GM12878 (cell line): ENCODE measurements around the gene IDI2. TPM values are rescaled to one million over a fixed set of nuclear protein-coding genes. Genes with fewer than 3 reads are reported as not detected.

Experiments used
- ATAC-seq: fragments of 200-7000 bp; cut with Tn5 transposase; 3 replicates; pipeline ENCODE4 v1.9.1; 2020; ENCODE audit warnings: mild to moderate bottlenecking, moderate library complexity
- BruUV-seq: library from RNA; stranded (reverse); fragments of 400-500 nt; replicated peaks from 2 replicates; lab custom pipeline; 2021; lab: Mats Ljungman, UMichigan
- CTCF ChIA-PET: fragments of 300-600 bp; sonication (Branson Sonifier 250); formaldehyde crosslinking; extraction: SDS; loops from one replicate; lab custom pipeline; 2021; ENCODE audit warnings: inconsistent platforms; lab: Yijun Ruan, JAX
- POLR2A ChIA-PET: fragments of 350-600 bp; formaldehyde crosslinking; extraction: SDS; loops from one replicate; lab custom pipeline; 2021; ENCODE audit warnings: inconsistent platforms; lab: Charles Lee
- RAD21 ChIA-PET: fragments of 300-600 bp; sonication (Branson Sonifier 250); formaldehyde crosslinking; loops from one replicate; lab custom pipeline; 2023; ENCODE audit warnings: antibody characterized with exemption; ENCODE audit not compliant: unreplicated experiment; lab: Charles Lee
- SMC1A ChIA-PET: fragments of 300-600 bp; sonication (Branson Sonifier 250); formaldehyde crosslinking; loops from one replicate; lab custom pipeline; 2023; ENCODE audit not compliant: unreplicated experiment, uncharacterized antibody; lab: Charles Lee
- DNase-seq: peaks from one replicate; pipeline ENCODE4 v3.0.0-alpha.2; 2011; ENCODE audit warnings: low read depth, low spot score
- FAIRE-seq: peaks from 3 replicates; lab custom pipeline; 2011; peaks lifted over from hg19 to GRCh38; lab: Jason Lieb, UNC
- H2AFZ ChIP-seq: 2 replicates; pipeline ENCODE4 v1.6.0; 2011; ENCODE audit warnings: low read depth, low read length, control low read depth; ENCODE audit not compliant: control insufficient read depth
- H3K27ac ChIP-seq: 2 replicates; pipeline ENCODE4 v1.5.1; 2011; ENCODE audit warnings: control low read depth; ENCODE audit not compliant: control insufficient read depth, insufficient read depth
- H3K27me3 ChIP-seq, 2 experiments: replicated peaks in 1 of 2; 2 replicates each; pipeline versions ENCODE4 v1.6.0 to v1.6.1; 2011; ENCODE audit warnings: low read length in 1 of 2; ENCODE audit not compliant: control insufficient read depth in 2 of 2, insufficient read depth in 2 of 2
- H3K36me3 ChIP-seq, 2 experiments: 2 replicates each; pipeline ENCODE4 v1.5.1; 2011; ENCODE audit warnings: low read length in 1 of 2; ENCODE audit not compliant: control insufficient read depth in 2 of 2, insufficient read depth in 2 of 2
- H3K4me1 ChIP-seq: 2 replicates; pipeline ENCODE4 v1.6.1; 2011; ENCODE audit warnings: mild to moderate bottlenecking, low read length, moderate library complexity, mixed read lengths; ENCODE audit not compliant: control insufficient read depth, insufficient read depth
- H3K4me2 ChIP-seq: 2 replicates; pipeline ENCODE4 v1.6.0; 2011; ENCODE audit warnings: control low read depth; ENCODE audit not compliant: control insufficient read depth, insufficient read depth
- H3K4me3 ChIP-seq: fragments of 200-600 bp; sonication (generic); 2 replicates; pipeline ENCODE4 v1.5.1; 2016
- H3K79me2 ChIP-seq: 2 replicates; pipeline ENCODE4 v1.6.0; 2011; ENCODE audit warnings: low read length; ENCODE audit not compliant: control insufficient read depth, insufficient read depth
- H3K9ac ChIP-seq: 2 replicates; pipeline ENCODE4 v1.8.0; 2011; ENCODE audit warnings: low read length, control low read depth, mixed read lengths; ENCODE audit not compliant: control insufficient read depth, insufficient read depth
- H3K9me3 ChIP-seq: replicated peaks from 3 replicates; pipeline ENCODE4 v1.5.1; 2011; ENCODE audit warnings: mild to moderate bottlenecking, low read length; ENCODE audit not compliant: control insufficient read depth, insufficient read depth
- H4K20me1 ChIP-seq: 2 replicates; pipeline ENCODE4 v1.6.0; 2011; ENCODE audit not compliant: control insufficient read depth, insufficient read depth
- ASH2L ChIP-seq: fragments of 300-600, 200-600 bp; sonication (generic); IDR thresholded peaks from 2 replicates; pipeline ENCODE4 v1.6.1; 2017; ENCODE audit warnings: low read depth, mild to moderate bottlenecking, borderline replicate concordance
- BMI1 ChIP-seq: fragments of 450-650 bp; IDR thresholded peaks from 2 replicates; pipeline ENCODE4 v1.6.1; 2016; ENCODE audit warnings: mild to moderate bottlenecking, moderate library complexity, borderline replicate concordance
- FOXM1 ChIP-seq: IDR thresholded peaks from 2 replicates; pipeline ENCODE4 v1.6.1; 2012; ENCODE audit warnings: low read depth, mild to moderate bottlenecking, inconsistent platforms, low read length, moderate library complexity
- GABPA ChIP-seq: IDR thresholded peaks from 2 replicates; pipeline ENCODE4 v1.6.1; 2014; ENCODE audit warnings: antibody characterized with exemption, low read depth, mild to moderate bottlenecking, inconsistent platforms
- JUNB ChIP-seq: IDR thresholded peaks from 2 replicates; pipeline ENCODE4 v1.6.1; 2016; ENCODE audit warnings: antibody characterized with exemption, mild to moderate bottlenecking
- WGBS: methylation state at CpG from one replicate; pipeline ENCODE4 v1.1.6; 2016; ENCODE audit warnings: low lambda C conversion rate; ENCODE audit not compliant: insufficient replicate concordance, insufficient coverage; ENCODE audit errors: missing lambda C conversion rate; 5-methylcytosine and 5-hydroxymethylcytosine counted together
- in situ Hi-C: fragments of 300-500 bp; cut with MboI; formaldehyde crosslinking; loops from 9 replicates; pipeline ENCODE4 v1.14.3; 2018; ENCODE audit warnings: mixed read lengths
- intact Hi-C: fragments of 100-400 bp; cut with micrococcal nuclease; formaldehyde crosslinking; loops from one replicate; pipeline ENCODE4 v1.14.2; 2022; ENCODE audit not compliant: unreplicated experiment
- polyA plus RNA-seq, 11 experiments: library from polyadenylated mRNA; depleted of rRNA in 4 of 11; unstranded in 6 of 11; stranded (reverse) in 5 of 11; fragments of >200 nt; fragmentation: Nextera tagmentation in 4 of 11; fragmentation: Illumina TruSeq in 1 of 11; extraction: Ambion mirVana in 4 of 11; extraction: Trizol in 1 of 11; gene quantifications; 1 replicate in 1 of 11; 2 replicates in 10 of 11; pipeline versions ENCODE4 v1.2.1 to v1.2.3, GENCODE V29; 2011 to 2016; ENCODE audit warnings: inconsistent platforms in 2 of 11, missing spikeins in 2 of 11, low read depth in 1 of 11
- total RNA-seq, 4 experiments: library from RNA; depleted of rRNA in 3 of 4; stranded (reverse); fragments of >200 nt in 3 of 4; fragmentation: Illumina TruSeq in 1 of 4; extraction: Trizol in 1 of 4; gene quantifications; 2 replicates each; pipeline versions ENCODE4 v1.2.1 to v1.2.3, GENCODE V29; 2013 to 2021

IDI2 gene
- total and polyA plus RNA-seq, 10 of the 15 experiments (the other 5 are each of a cell fraction or from before 2014, with no cell fraction given) = 0.06 TPM; not detected in 9

DNA sequence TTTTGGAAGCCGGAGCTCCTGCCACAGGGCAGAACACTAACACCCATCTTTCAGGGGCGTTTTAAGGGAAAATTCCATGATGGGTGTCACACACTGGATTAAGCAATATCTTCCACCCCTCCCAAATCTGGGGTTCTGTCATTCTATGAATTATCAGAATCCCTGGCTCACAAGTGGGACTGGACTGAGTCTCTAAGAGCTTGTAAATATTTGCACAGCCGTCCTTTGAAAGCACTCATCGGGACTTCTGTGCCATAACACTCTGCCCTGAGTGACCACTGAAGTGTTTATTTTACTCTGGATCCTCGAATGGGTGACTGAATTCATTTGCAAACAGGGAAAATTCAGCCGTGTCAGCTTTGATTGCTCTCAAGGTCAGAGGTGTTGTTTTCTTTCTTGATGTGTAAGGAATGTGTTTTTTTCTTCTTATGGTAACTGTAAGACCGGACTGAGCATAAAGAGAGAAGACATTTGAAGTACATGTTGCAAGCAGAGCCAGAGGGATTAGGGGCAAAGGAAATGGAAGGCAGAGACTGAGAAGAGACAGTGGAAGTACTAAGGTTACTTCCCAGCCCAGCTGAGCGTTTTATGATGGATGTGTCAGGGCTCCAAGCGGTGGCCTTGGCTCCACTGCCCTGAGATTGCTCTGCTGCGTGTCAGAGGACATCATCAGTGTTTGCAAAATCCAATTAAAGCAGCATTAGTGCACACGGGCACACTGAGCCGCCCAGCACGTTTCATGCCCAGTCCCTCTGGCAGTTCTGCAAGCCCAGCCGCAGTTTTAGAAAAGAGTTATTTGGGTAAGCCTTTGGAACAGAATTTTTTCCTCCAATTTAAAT, 55.1 kb downstream of the IDI2 start:
- SMC1A ChIA-PET = interaction anchor here (0.7 to 1.2 kb wide), 2 partner anchors 13 to 34 kb away, joined by 3 read pairs; no protein-coding TSS in a partner anchor
- RAD21 ChIA-PET = no interaction called here
- intact Hi-C loops = no loop called here
- no peak overlapping the region for H2AFZ ChIP-seq
- in situ Hi-C loops = no loop called here
- H3K27ac ChIP-seq = no peak overlapping the region
- 30% methylated on average over 14 of the region's 14 CpGs for WGBS
- FAIRE-seq = no peak
- no peak overlapping the region for H3K9ac ChIP-seq
- no peak overlapping the region for H3K4me3 ChIP-seq
- no peak for ATAC-seq
- POLR2A ChIA-PET = interaction anchor here (0.6 kb wide), 1 partner anchor 21 kb away, joined by 4 read pairs; no protein-coding TSS in a partner anchor
- H4K20me1 ChIP-seq = no peaks in the 10 kb centered on the region
- peaks cover 19% of the 10 kb centered on the region for H3K4me1 ChIP-seq
- no peak overlapping the region for H3K4me2 ChIP-seq
- CTCF ChIA-PET = no interaction called here
- BruUV-seq = no TSS peak
- DNase-seq = no peak
- peaks cover 2% of the 10 kb centered on the region; the same call in 2 of the 3 replicates for H3K9me3 ChIP-seq
- H3K27me3 ChIP-seq = no peaks in the 10 kb centered on the region
- no peaks in the 10 kb centered on the region for H3K79me2 ChIP-seq
- no peaks in the 10 kb centered on the region for H3K36me3 ChIP-seq
- no peak for TF ChIP-seq ASH2L
- TF ChIP-seq GABPA = no peak
- TF ChIP-seq FOXM1 = no peak

GRCh38 chr10:969473-970150, 56.0 kb downstream of the IDI2 start:
- Histone ChIP-seq H3K9me3 (peaks cover 2% of the 10 kb centered on the region; the same call in 2 of the 3 replicates), H3K4me3 (no peak overlapping the region), H3K4me1 (peaks cover 17% of the 10 kb centered on the region), H3K9ac (no peak overlapping the region), H3K79me2 (no peaks in the 10 kb centered on the region), H3K27ac (no peak overlapping the region), H3K27me3 (no peaks in the 10 kb centered on the region), H3K4me2 (no peak overlapping the region), H3K36me3 (no peaks in the 10 kb centered on the region), H2AFZ (no peak overlapping the region)
- ATAC-seq (no peak), FAIRE-seq (peak; percentile 27), DNase-seq (no peak)
- ChIA-PET RAD21 (no interaction called here), POLR2A (interaction anchor here (0.6 kb wide), 1 partner anchor 13 kb away, joined by 3 read pairs; no protein-coding TSS in a partner anchor), SMC1A (interaction anchor here (0.7 kb wide), 1 partner anchor 12 kb away, joined by 3 read pairs; no protein-coding TSS in a partner anchor), CTCF (no interaction called here)
- in situ Hi-C loops = no loop called here
- BruUV-seq = no TSS peak
- 76% methylated on average over 15 of the region's 15 CpGs for WGBS
- TF ChIP-seq BMI1 = no peak
- TF ChIP-seq JUNB = peak; percentile 77
- TF ChIP-seq, all 136 proteins: peak for 1
- no peaks in the 10 kb centered on the region for H4K20me1 ChIP-seq
- intact Hi-C loops = no loop called here

Other genes starting within 250 kb of the IDI2 start
- gene LARP4B, start 94.2 kb downstream of the IDI2 start, total RNA-seq (2014; rRNA removed) = 47.6 and 50.2 TPM in 2 replicates
- gene LARP4B, start 94.2 kb downstream of the IDI2 start, total RNA-seq (2014; rRNA removed; fragmentation: Illumina TruSeq; extraction: Trizol) = 29.8 and 30.1 TPM in 2 replicates
- 109 and 119 TPM in 2 replicates for gene LARP4B, start 94.2 kb downstream of the IDI2 start, total RNA-seq (2021)
- 49.2 and 65.8 TPM in 2 replicates for gene LARP4B, start 94.2 kb downstream of the IDI2 start, polyA plus RNA-seq (2011; rRNA removed)
- 32.1 and 38.9 TPM in 2 replicates for gene LARP4B, start 94.2 kb downstream of the IDI2 start, polyA plus RNA-seq (2014; fragmentation: Illumina TruSeq; extraction: Trizol)
- gene LARP4B, start 94.2 kb downstream of the IDI2 start, polyA plus RNA-seq (2014; fragmentation: Nextera tagmentation; extraction: Ambion mirVana) = 10 to 100 TPM; 10.5 to 12.1 TPM
- gene LARP4B, start 94.2 kb downstream of the IDI2 start, polyA plus RNA-seq (2014; rRNA removed) = 51.0 and 53.5 TPM in 2 replicates
- gene LARP4B, start 94.2 kb downstream of the IDI2 start, polyA plus RNA-seq (2016; fragmentation: Nextera tagmentation; extraction: Ambion mirVana) = 10 to 100 TPM; 21.6 to 39.9 TPM
- 58.5 and 64.6 TPM in 2 replicates for gene GTPBP4, start 37.4 kb downstream of the IDI2 start, total RNA-seq (2014; rRNA removed)
- 88.7 and 89.6 TPM in 2 replicates for gene GTPBP4, start 37.4 kb downstream of the IDI2 start, total RNA-seq (2014; rRNA removed; fragmentation: Illumina TruSeq; extraction: Trizol)
- 82.2 and 93.9 TPM in 2 replicates for gene GTPBP4, start 37.4 kb downstream of the IDI2 start, total RNA-seq (2021)
- gene GTPBP4, start 37.4 kb downstream of the IDI2 start, polyA plus RNA-seq (2011; rRNA removed) = 62.0 and 68.8 TPM in 2 replicates
- 74.9 and 99.3 TPM in 2 replicates for gene GTPBP4, start 37.4 kb downstream of the IDI2 start, polyA plus RNA-seq (2014; fragmentation: Illumina TruSeq; extraction: Trizol)
- gene GTPBP4, start 37.4 kb downstream of the IDI2 start, polyA plus RNA-seq (2014; fragmentation: Nextera tagmentation; extraction: Ambion mirVana) = 10 to 100 TPM; 60.3 to 68.0 TPM
- gene GTPBP4, start 37.4 kb downstream of the IDI2 start, polyA plus RNA-seq (2014; rRNA removed) = 61.7 and 66.3 TPM in 2 replicates
- 100 to 1,000 TPM; 115 to 118 TPM for gene GTPBP4, start 37.4 kb downstream of the IDI2 start, polyA plus RNA-seq (2016; fragmentation: Nextera tagmentation; extraction: Ambion mirVana)
- gene IDI1, start 23.3 kb upstream of the IDI2 start, total RNA-seq (2014; rRNA removed) = 112 and 150 TPM in 2 replicates
- gene IDI1, start 23.3 kb upstream of the IDI2 start, total RNA-seq (2014; rRNA removed; fragmentation: Illumina TruSeq; extraction: Trizol) = 152 and 163 TPM in 2 replicates
- gene IDI1, start 23.3 kb upstream of the IDI2 start, total RNA-seq (2021) = 85.5 and 88.4 TPM in 2 replicates
- gene IDI1, start 23.3 kb upstream of the IDI2 start, polyA plus RNA-seq (2011; rRNA removed) = 216 and 332 TPM in 2 replicates
- gene IDI1, start 23.3 kb upstream of the IDI2 start, polyA plus RNA-seq (2014; fragmentation: Illumina TruSeq; extraction: Trizol) = 156 and 224 TPM in 2 replicates
- 100 to 1,000 TPM; 156 to 223 TPM for gene IDI1, start 23.3 kb upstream of the IDI2 start, polyA plus RNA-seq (2014; fragmentation: Nextera tagmentation; extraction: Ambion mirVana)
- 129 and 158 TPM in 2 replicates for gene IDI1, start 23.3 kb upstream of the IDI2 start, polyA plus RNA-seq (2014; rRNA removed)
- gene IDI1, start 23.3 kb upstream of the IDI2 start, polyA plus RNA-seq (2016; fragmentation: Nextera tagmentation; extraction: Ambion mirVana) = 100 to 1,000 TPM; 202 to 206 TPM
- gene WDR37, start 30.5 kb upstream of the IDI2 start, total RNA-seq (2014; rRNA removed) = 8.0 and 8.5 TPM in 2 replicates
- gene WDR37, start 30.5 kb upstream of the IDI2 start, total RNA-seq (2014; rRNA removed; fragmentation: Illumina TruSeq; extraction: Trizol) = 6.1 and 6.3 TPM in 2 replicates
- gene WDR37, start 30.5 kb upstream of the IDI2 start, total RNA-seq (2021) = 9.0 and 11.1 TPM in 2 replicates
- gene WDR37, start 30.5 kb upstream of the IDI2 start, polyA plus RNA-seq (2011; rRNA removed) = 9.7 and 10.5 TPM in 2 replicates
- 6.4 and 6.6 TPM in 2 replicates for gene WDR37, start 30.5 kb upstream of the IDI2 start, polyA plus RNA-seq (2014; fragmentation: Illumina TruSeq; extraction: Trizol)
- gene WDR37, start 30.5 kb upstream of the IDI2 start, polyA plus RNA-seq (2014; fragmentation: Nextera tagmentation; extraction: Ambion mirVana) = 1 to 10 TPM; 1.9 to 2.5 TPM
- 8.4 and 8.8 TPM in 2 replicates for gene WDR37, start 30.5 kb upstream of the IDI2 start, polyA plus RNA-seq (2014; rRNA removed)
- 1 to 10 TPM; 6.5 to 7.7 TPM for gene WDR37, start 30.5 kb upstream of the IDI2 start, polyA plus RNA-seq (2016; fragmentation: Nextera tagmentation; extraction: Ambion mirVana)